GM18520 (cell line): ENCODE data around the gene NEO1.
A peak's percentile ranks its signal among the peaks of the same experiment; 100 is the strongest.

Experiments used
- ATAC-seq: cut with Tn5 transposase; IDR thresholded peaks from one replicate; pipeline ENCODE4 v1.9.1; 2021; ENCODE audit not compliant: unreplicated experiment

Gene NEO1

GRCh38 chr15:73051807-73052652 is at the start of gene NEO1:
Gene NEO1, plus strand, starts transcription at chr15:73052463. Its CDS starts 213 bp downstream, at chr15:73052676.
- peak; percentile 31 for ATAC-seq

GRCh38 chr15:73004462-73004861 is 47.8 kb upstream of the NEO1 start:
- no peak for ATAC-seq

- no peak for ATAC-seq
Observed at GRCh38 chr15:73005032-73005431, 47.2 kb upstream of the NEO1 start.

GRCh38 chr15:73005446-73005845 is 46.8 kb upstream of the NEO1 start:
- no peak for ATAC-seq

GRCh38 chr15:73006523-73006922 is 45.7 kb upstream of the NEO1 start:
- no peak for ATAC-seq

- no peak for ATAC-seq
Observed at GRCh38 chr15:73009066-73010056, 42.9 kb upstream of the NEO1 start.

- no peak for ATAC-seq
Observed at GRCh38 chr15:73010154-73011152, 41.8 kb upstream of the NEO1 start.

GRCh38 chr15:73014904-73015303 is 37.4 kb upstream of the NEO1 start:
- ATAC-seq = no peak

GRCh38 chr15:73015493-73015892 is 36.8 kb upstream of the NEO1 start:
- ATAC-seq = no peak

- ATAC-seq = no peak
Observed at GRCh38 chr15:73017987-73018386, 34.3 kb upstream of the NEO1 start.

- no peak for ATAC-seq
Observed at GRCh38 chr15:73019154-73019553, 33.1 kb upstream of the NEO1 start.

- ATAC-seq = no peak
Observed at GRCh38 chr15:73019601-73020146, 32.6 kb upstream of the NEO1 start.

GRCh38 chr15:73021139-73021621 is 31.1 kb upstream of the NEO1 start:
- no peak for ATAC-seq

GRCh38 chr15:73022161-73022560 is 30.1 kb upstream of the NEO1 start:
- no peak for ATAC-seq

- no peak for ATAC-seq
Observed at GRCh38 chr15:73023071-73023470, 29.2 kb upstream of the NEO1 start.

GRCh38 chr15:73024168-73024567 is 28.1 kb upstream of the NEO1 start:
- no peak for ATAC-seq

- ATAC-seq = no peak
Observed at GRCh38 chr15:73026511-73027054, 25.7 kb upstream of the NEO1 start.

- no peak for ATAC-seq
Observed at GRCh38 chr15:73028031-73028430, 24.2 kb upstream of the NEO1 start.

- no peak for ATAC-seq
Observed at GRCh38 chr15:73028831-73029451, 23.3 kb upstream of the NEO1 start.
